ENCODE data around the gene UGT2B7.

DNA sequence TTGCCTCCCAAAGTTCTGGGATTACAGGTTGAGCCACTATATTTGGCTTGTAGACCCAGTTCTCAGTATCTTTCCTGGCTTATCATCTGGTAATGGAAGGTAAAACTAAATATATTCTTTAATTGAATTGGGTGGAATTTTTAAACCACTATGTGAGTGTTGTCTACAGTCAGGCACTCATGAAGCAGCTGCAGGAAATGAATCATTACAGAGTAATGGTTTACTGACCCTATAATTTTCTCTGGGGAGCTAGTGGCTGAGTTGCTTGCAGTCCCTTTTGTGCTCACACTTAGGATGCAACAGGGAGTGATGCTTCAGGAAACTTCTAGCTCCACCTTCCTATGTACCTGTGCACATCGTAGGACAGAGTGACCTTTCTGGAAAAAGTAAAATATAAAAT is 4.1 kb upstream of the UGT2B7 start:
- TF ChIP-seq, protein P1, sequence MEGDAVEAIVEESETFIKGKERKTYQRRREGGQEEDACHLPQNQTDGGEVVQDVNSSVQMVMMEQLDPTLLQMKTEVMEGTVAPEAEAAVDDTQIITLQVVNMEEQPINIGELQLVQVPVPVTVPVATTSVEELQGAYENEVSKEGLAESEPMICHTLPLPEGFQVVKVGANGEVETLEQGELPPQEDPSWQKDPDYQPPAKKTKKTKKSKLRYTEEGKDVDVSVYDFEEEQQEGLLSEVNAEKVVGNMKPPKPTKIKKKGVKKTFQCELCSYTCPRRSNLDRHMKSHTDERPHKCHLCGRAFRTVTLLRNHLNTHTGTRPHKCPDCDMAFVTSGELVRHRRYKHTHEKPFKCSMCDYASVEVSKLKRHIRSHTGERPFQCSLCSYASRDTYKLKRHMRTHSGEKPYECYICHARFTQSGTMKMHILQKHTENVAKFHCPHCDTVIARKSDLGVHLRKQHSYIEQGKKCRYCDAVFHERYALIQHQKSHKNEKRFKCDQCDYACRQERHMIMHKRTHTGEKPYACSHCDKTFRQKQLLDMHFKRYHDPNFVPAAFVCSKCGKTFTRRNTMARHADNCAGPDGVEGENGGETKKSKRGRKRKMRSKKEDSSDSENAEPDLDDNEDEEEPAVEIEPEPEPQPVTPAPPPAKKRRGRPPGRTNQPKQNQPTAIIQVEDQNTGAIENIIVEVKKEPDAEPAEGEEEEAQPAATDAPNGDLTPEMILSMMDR (IDR thresholded peaks at IDR 0.05) = no peak
- TF ChIP-seq POLR2A (IDR thresholded peaks at IDR 0.05) = no peak
